Hematopoietic multipotent progenitor cell (in vitro differentiated cells): Measurements from ENCODE around the gene AGPAT1. TPM values are rescaled to one million over a fixed set of nuclear protein-coding genes. Genes with fewer than 3 reads are reported as not detected.
A peak's percentile ranks its signal among the peaks of the same experiment; 100 is the strongest.
"Not testable (repeated sequence)": the region's sequence is repeated elsewhere in the genome, so short reads cannot be mapped to it uniquely, and the experiment has no call there.

Experiments
- DNase-seq, 3 donors: peaks; one replicate each; pipeline ENCODE4 v3.0.0-alpha.2; 2011 to 2015; ENCODE audit warnings: low read depth in 2 of 3, low spot score in 2 of 3
- total RNA-seq: library from RNA; depleted of rRNA; stranded (reverse); fragments of >200 nt; gene quantifications from one replicate; pipeline ENCODE4 v1.2.3, GENCODE V29; 2012

Gene AGPAT1
- total RNA-seq, 1 donor = 41.7 TPM

DNA sequence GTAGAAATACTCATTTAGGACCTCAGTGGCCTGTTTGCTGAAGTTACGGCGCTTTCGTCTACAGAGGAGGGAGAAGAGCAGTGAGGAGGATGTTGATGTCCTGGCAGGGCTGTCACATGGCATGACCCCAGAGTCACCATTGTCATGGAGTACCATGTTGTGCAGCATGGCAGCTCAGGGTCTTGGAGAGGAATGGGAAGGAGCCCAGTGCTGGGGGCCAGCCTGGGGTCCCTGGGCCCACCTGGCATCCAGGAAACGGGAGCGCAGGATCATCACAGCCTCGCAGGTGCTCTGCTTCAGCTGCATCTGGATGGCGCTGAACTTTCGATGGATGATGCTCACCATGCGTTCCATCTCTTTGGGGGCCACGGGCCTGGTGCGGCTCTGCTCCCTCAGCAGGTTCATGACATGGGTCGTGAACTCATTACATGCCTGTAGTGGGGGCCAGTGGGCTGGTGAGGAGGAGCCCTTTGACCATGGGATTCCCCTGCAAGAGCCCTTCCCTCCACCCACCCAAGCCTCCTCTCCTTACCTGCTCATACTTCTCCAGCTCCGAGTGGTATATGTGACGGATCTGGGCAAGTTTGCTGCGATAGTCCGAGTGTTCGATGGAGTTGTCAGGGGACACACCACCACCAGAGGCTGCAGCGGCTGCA lies 12.0 kb upstream of the AGPAT1 start:
- not testable (repeated sequence) for DNase-seq

DNA sequence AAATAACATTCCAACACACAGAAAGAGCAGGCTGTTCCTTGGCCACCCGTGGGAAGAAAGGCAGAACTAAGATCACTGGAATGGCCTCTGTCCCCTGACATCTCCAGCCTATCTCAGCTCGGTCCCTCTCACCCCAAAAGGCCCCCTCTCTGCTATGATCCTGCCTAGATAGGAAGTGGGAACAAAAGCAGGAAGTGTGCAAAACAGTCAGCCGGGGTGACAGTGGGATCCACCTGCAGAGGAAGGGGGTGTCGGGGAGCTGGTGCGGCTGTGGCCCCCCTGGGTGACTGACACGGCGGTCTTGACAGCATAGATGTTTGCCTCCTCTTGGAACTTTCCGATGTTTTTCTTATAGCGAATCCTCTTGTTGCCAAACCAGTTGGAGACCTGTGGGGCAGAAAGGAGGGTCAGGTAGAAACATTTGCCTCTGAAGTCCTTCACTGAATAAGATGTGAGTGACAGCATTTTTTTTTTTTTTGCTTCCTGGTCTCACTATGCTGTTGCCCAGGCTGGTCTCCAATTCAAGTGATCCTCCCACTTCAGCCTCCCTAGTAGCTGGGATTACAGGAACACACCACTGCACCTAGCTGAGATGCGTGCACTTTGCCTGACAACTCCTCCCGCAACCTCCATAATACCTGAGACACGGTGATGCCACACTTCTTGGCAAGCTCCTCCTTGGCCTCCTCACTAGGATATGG lies 11.3 kb upstream of the AGPAT1 start:
- DNase-seq = no peak

DNA sequence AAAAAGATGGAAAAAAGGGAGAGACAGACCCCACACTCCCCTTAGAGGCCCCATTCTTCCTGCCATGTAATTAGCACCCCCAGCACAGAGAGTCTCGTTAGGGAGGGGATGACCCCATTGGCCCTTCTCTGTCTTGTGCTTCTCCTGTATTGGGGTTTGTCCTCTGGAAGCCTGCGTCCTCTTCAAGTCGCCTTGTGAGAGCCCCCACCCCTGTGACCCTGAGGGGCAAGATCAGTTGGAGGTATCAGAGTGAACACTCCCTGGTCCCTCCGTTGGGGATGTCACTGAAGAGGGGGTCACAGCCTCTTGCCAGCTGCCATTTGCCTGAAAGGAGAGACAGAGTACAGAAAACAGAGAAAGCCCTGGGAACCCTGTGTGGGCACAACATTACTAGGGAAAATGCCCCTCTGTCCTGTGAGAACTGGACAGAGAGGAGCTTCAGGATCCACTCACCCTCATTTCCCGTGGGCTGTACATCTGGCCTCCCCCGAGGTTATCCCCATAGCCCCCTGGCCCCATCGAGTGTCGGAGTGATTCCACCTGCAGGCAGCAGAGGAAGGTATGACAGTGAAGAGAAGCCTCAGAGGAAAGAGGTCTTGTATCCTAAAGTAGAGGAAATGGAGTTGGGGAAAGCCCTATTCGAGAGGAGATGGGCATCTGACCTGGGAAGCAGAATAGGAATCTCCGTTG lies 10.4 kb upstream of the AGPAT1 start:
- DNase-seq = not testable (repeated sequence)

- not testable (repeated sequence) for DNase-seq
Measured at GRCh38 chr6:32185681-32186131, 9.8 kb upstream of the AGPAT1 start.

DNA sequence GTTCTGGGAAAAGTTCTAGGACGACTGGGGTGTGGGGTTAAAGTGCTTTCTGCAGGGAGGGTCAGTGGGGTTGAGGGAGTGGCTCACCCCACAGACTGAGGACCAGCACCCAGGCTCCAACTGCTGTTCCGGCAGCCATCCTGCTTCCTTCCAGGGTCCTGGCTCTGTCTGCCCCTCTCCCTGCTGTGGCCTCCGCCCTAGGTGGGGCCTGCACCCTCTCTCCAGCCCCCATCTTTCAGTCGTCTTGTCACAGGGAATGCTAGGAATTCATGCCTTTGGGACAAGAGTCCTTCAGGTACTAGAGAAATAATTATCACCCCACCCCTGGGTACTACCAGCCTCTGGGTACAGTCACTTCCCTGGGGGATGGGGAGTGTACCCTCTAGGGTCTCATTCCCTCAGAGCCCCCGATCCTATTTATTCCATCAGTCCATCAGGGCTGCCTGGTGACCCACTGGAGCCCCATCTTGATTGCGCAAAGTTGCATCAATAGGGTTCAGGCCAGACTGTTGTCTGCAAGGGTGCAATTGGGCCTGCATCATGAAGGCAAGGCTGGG lies 8.3 kb upstream of the AGPAT1 start, which contains the start of gene AGER:
TSS of gene AGER (minus strand) at position 170 of the 557 bp plus-strand sequence. CDS start at position 139, 31 bp downstream.
- DNase-seq = no peak

GRCh38 chr6:32183483-32184083 lies 7.7 kb upstream of the AGPAT1 start:
- DNase-seq = no peak

- no peak for DNase-seq
Measured at GRCh38 chr6:32183030-32183429, 7.1 kb upstream of the AGPAT1 start.

DNA sequence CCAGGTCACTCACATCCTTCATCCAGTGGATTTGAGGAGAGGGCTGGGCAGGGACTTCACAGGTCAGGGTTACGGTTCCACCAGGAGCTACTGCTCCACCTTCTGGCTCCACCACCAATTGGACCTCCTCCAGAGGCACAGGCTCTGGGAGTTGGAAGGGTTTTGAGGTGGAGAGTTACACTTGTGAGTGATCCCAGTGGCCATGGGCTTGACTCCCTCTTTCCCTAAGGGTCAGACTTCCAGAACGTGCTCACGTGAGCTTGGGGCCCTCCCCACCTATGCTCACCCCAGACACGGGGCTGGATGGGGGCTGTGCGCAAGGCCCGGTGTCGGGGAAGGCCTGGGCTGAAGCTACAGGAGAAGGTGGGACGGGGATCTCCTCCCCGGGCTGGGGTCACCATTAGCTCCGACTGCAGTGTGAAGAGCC lies 6.7 kb upstream of the AGPAT1 start:
- no peak for DNase-seq

- no peak for DNase-seq
Measured at GRCh38 chr6:32181915-32182529, 6.1 kb upstream of the AGPAT1 start.

- no peak for DNase-seq
Measured at GRCh38 chr6:32181148-32181702, 5.3 kb upstream of the AGPAT1 start.

- no peak for DNase-seq
Measured at GRCh38 chr6:32179766-32180405, 4.0 kb upstream of the AGPAT1 start.

DNA sequence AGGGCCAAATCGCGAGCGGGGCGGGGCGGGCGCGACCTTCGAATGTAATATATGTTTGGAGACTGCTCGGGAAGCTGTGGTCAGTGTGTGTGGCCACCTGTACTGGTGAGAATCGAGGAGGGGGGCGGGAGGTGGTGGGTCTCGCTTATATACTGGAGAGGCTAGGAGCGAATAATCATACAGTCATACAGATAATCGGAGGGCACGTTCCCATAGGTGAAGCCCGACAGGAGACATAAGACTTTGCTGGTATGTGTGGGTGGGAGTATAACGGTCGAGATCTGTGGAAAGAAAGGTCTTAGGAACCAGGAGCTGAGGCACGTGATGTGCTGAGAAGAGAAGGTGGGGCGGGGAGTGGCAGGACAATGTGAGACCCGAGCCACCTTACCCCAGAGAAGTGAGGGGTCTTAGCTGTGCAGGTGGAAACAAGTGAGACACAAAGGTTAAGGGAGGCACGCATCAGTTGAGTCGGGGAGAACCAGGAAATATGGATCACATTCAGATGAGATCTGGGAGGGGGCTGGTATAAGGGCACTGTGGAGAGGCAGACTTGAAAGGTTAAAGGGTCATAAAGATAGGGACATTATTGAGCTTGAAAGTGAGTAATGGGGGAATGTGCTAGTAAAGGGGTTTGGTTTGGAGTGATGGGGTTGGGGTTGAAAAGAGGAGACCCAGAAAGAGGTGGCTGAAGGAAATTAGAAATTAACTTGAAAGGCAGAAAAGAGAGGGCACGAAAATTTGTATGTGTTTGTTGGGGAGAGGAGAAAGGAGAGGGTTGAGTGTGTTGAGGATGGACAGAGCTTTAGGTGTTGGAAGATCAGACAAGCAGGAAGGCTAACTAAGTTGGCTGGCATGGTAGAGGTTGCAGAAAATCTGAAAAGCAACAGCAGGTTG lies 2.9 kb upstream of the AGPAT1 start:
- no peak for DNase-seq

- peak; percentile 93 to 100 (median 100) for DNase-seq
Measured at GRCh38 chr6:32177788-32178546, 2.1 kb upstream of the AGPAT1 start, which contains the start of gene RNF5. Gene RNF5, plus strand, starts transcription at chr6:32178405. Its CDS starts 107 bp downstream, at chr6:32178512.

GRCh38 chr6:32177183-32177787 lies 1.4 kb upstream of the AGPAT1 start:
- DNase-seq = peak in 1 of 3 donors; percentile 73

DNA sequence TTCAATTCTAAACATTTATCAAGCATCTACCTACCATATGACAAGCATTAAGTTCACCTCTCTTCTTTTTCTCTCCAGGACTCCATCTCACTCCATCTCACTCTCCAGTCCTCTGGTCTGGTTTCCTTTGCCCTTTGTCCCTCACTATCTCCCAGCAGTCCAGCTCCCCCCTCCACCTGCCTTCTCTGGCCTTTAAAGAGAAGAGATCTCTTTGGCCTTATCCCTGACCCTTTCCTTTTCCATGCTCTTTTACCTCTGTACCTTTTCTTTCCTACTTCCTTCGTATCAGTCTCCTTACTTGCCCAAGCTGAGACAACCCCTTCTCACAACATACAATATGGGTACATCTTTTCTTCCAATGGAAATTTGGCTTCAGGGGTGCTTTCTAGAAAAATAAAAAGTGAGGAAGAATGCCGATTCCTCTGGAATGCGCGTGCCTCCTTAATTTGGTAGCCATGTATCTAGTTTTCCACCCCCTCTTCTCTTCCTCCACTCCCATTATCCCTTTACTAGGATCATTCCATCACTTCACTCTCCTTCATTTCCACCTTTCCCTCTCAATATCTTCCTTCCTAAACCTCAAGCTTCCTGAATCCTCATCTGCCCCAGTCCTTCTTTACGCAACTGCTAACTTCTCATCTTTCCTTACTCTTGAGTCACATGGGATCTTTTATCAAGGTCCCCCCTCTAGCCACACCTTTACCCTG lies 745 bp upstream of the AGPAT1 start:
- no peak for DNase-seq

DNA sequence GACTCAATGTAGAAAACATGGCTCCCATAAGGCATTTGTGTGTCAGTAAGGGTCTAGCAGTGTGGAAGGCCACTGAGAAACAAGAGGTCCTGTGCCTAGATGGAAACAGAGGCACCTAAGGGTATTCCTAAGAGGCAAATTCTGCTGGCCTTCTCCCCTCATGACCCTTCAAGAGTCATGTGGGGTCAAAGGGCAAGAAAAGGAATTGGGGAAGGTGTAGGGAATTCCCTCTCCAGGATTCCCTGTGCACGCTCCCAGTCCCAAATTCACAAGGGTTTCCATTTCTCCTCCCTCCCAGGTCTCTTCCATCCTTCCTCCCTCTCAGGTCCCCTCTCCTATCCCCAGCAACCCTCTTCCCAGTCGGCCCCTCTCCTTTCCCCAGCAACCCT lies 568 bp downstream of the AGPAT1 start:
- DNase-seq = no peak

- no peak for DNase-seq
Measured at GRCh38 chr6:32174416-32174815, 1.5 kb downstream of the AGPAT1 start.
